Spleen (tissue), 7 donors: Measurements from ENCODE around the gene LRRN4.

Experiments
- CTCF ChIP-seq, 11 experiments: fragments of 200-600 bp in 7 of 11; fragments of 450-650 bp in 4 of 11; sonication (generic) in 4 of 11; IDR thresholded peaks in 8 of 11; conservative IDR thresholded peaks in 3 of 11; 1 replicate in 7 of 11; 2 replicates in 4 of 11; pipeline versions ENCODE4 v1.4.0 to v1.8.0; 2016 to 2021; ENCODE audit warnings: antibody characterized with exemption in 11 of 11, inconsistent platforms in 4 of 11, mild to moderate bottlenecking in 1 of 11
- POLR2AphosphoS5 ChIP-seq, 3 donors: sonication (generic); formaldehyde crosslinking; IDR thresholded peaks; one replicate each; pipeline ENCODE4 v1.5.1; 2017; ENCODE audit warnings: antibody characterized with exemption in 3 of 3
- donor health status: DM: no; HTN: no; CAD: no; lungs with moderate emphysema.
- donor health status: DM: no; HTN: no; CAD: no.
- donor health status: DM: no; HTN: no; CAD: no.

- no peak for TF ChIP-seq CTCF (IDR thresholded peaks at IDR 0.05 in 8 of 11, conservative IDR thresholded peaks at IDR 0.05 in 3 of 11)
- TF ChIP-seq POLR2AphosphoS5 (IDR thresholded peaks at IDR 0.05), result no peak
These were observed 53.0 kb downstream of the LRRN4 start for GRCh38 chr20:6000871-6001270.
